Measurements from ENCODE around the gene PRKAG2. TPM values are rescaled to one million over a fixed set of nuclear protein-coding genes. Genes with fewer than 3 reads are reported as not detected.

The PRKAG2 gene
- total RNA-seq, 4 donors from 2014 or later, result 8.9 to 35.1 (median 13.6) TPM

GRCh38 chr7:151866028-151866427, 10.9 kb downstream of the PRKAG2 start:
- Histone ChIP-seq H3K27ac (no peak overlapping the region), H3K4me1 (peaks cover 18 to 57% (median 25%) of the 10 kb centered on the region in 3 donors), H3K4me3 (no peak overlapping the region), H3K27me3 (no peaks in the 10 kb centered on the region), H3K9me3 (no peaks in the 10 kb centered on the region), H3K36me3 (no peaks in the 10 kb centered on the region)
- TF ChIP-seq CTCF (IDR thresholded peaks at IDR 0.05) (no peak), POLR2A (IDR thresholded peaks at IDR 0.05) (no peak)
- intact Hi-C loops (cut with DNase I), result no loop called here
- DNase-seq, result no peak
- 86 to 91% methylated on average over 7 of the region's 7 CpGs for WGBS, 2 donors

DNA sequence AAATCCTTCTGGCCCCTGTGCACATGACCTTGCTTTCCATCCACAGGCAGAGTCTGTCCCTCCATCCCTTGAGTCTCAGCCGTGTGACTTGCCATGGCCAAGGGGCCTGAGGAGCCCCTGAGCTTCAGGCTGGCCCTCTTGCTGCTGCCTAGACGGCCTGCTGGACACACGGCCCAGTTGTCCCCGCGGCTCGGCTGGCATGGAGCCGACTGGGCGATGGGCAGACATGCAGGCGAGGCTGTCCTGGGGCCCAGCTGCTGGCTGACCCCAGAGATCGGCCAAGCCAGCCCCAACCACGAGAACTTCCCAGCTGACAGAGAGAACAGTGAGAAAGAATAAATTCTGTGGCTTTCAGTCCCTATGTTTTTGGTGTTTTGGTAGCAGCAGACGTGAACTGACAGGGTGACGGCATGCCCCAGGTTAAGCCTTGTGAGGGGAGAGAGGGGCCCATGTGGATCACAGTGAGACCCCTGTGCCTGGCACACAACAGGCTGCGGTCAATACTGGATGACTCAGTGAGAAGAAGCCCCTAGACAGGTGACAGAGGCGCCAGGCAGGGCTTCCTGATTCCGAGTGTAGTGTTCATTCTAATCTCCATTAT, 11.7 kb downstream of the PRKAG2 start:
- intact Hi-C loops (cut with DNase I), result no loop called here
- no peak for DNase-seq

GRCh38 chr7:151864561-151864960, 12.4 kb downstream of the PRKAG2 start:
- Histone ChIP-seq H3K27ac (no peak overlapping the region), H3K9me3 (no peaks in the 10 kb centered on the region), H3K36me3 (peaks cover 0 to under 1% (median 0%) of the 10 kb centered on the region in 3 donors), H3K4me3 (no peak overlapping the region), H3K4me1 (peaks cover 15 to 56% (median 22%) of the 10 kb centered on the region in 3 donors), H3K27me3 (no peaks in the 10 kb centered on the region)
- 82 to 86% methylated on average over 6 of the region's 6 CpGs for WGBS, 2 donors
- intact Hi-C loops (cut with DNase I), result no loop called here
- no peak for DNase-seq
- TF ChIP-seq POLR2A (IDR thresholded peaks at IDR 0.05), result no peak
- no peak for TF ChIP-seq CTCF (IDR thresholded peaks at IDR 0.05)

More for the DNA sequence above, 11.7 kb downstream of the PRKAG2 start:
- H3K27me3 ChIP-seq, result no peaks in the 10 kb centered on the region
- H3K9me3 ChIP-seq, result no peaks in the 10 kb centered on the region
- no peak overlapping the region for H3K4me3 ChIP-seq
- 79 to 86% methylated on average over 6 to 12 of the region's 16 CpGs for WGBS, 2 donors
- peaks cover 17 to 56% (median 17%) of the 10 kb centered on the region in 3 donors for H3K4me1 ChIP-seq
- H3K27ac ChIP-seq, result no peak overlapping the region
- no peaks in the 10 kb centered on the region for H3K36me3 ChIP-seq
- TF ChIP-seq CTCF (IDR thresholded peaks at IDR 0.05) (no peak), POLR2A (IDR thresholded peaks at IDR 0.05) (no peak)

DNA sequence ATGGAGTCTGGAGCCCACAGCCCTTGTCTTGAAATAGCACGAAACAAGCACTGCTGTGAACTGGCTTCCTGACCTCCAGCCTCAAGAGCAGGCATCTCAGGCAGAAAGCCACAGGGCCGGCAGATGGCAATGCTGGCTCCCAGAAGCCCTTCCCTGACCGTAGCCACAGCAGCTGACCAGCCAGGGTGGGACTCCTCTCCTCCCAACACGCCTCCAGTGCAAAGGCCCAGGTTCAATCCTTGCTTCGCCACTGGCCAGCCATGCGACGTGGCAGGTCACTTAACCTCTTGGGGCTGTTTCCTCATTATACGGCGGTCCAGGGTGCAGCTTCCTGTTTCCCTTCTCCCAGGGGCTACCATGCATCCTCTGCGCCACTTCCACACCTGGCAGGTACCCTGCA, 12.8 kb downstream of the PRKAG2 start:
- H3K36me3 ChIP-seq, result peaks cover 0 to 5% (median 0%) of the 10 kb centered on the region in 3 donors
- DNase-seq, result no peak
- no peak overlapping the region for H3K27ac ChIP-seq
- H3K9me3 ChIP-seq, result no peaks in the 10 kb centered on the region
- WGBS, 2 donors, result 89 to 90% methylated on average over 5 to 10 of the region's 10 CpGs
- peaks cover 10 to 56% (median 22%) of the 10 kb centered on the region in 3 donors for H3K4me1 ChIP-seq
- no peak overlapping the region for H3K4me3 ChIP-seq
- no peaks in the 10 kb centered on the region for H3K27me3 ChIP-seq
- TF ChIP-seq POLR2A (IDR thresholded peaks at IDR 0.05) (no peak), CTCF (IDR thresholded peaks at IDR 0.05) (no peak)
- intact Hi-C loops (cut with DNase I), result no loop called here

DNA sequence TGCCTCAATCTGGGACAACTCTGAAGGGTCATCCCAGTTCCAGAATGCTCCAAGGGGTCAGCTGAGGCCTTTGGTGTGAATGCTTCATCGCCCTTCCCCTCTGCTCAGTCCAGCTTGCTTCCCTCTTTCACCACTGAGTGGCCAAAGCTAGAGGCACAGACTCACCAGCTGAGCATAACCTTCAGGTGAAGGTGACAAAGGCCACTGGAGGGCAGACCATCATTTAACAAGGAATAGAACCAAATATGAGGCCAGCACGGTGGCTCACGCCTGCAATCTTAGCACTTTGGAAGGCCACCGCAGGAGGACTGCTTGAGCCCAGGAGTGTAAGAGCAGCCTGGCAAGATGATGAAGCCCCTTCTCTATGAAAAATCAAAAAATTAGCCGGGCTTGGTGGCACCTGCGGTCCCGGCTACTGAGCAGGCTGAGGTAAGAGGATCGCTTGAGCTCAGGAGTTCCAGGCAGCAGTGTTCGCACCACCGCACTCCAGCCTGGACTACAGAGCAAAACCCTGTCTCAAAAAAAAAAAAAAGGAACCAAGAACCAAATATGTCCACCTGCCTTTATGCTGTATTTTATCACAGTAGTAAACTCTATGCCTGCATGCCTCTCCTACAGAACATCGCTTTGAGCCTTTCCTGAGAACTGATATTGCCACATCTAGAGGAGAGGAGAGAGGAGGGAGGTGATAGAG, 13.4 kb downstream of the PRKAG2 start:
- DNase-seq, result no peak
- WGBS, 2 donors, result 87 to 93% methylated on average over 9 to 10 of the region's 11 CpGs
- H3K27ac ChIP-seq, result no peak overlapping the region
- intact Hi-C loops (cut with DNase I), result no loop called here
- no peaks in the 10 kb centered on the region for H3K27me3 ChIP-seq
- peaks cover 0 to 9% (median 0%) of the 10 kb centered on the region in 3 donors for H3K36me3 ChIP-seq
- H3K4me3 ChIP-seq, result no peak overlapping the region
- TF ChIP-seq POLR2A (IDR thresholded peaks at IDR 0.05), result no peak
- peak in 2 of 6 experiments; percentile 18 to 29 for TF ChIP-seq CTCF (IDR thresholded peaks at IDR 0.05)
- no peaks in the 10 kb centered on the region for H3K9me3 ChIP-seq
- peaks cover 6 to 56% (median 20%) of the 10 kb centered on the region in 3 donors for H3K4me1 ChIP-seq
